Dedifferentiated amniotic fluid mesenchymal stem cell (primary cell): ENCODE data around the gene ELAPOR2.
"Not testable (repeated sequence)": the region's sequence is repeated elsewhere in the genome, so short reads cannot be mapped to it uniquely, and the experiment has no call there.

ENCODE experiments used
- DNase-seq: peaks from one replicate; pipeline ENCODE4 v3.0.0-alpha.2; 2016; ENCODE audit errors: extremely low spot score

Gene ELAPOR2

DNA sequence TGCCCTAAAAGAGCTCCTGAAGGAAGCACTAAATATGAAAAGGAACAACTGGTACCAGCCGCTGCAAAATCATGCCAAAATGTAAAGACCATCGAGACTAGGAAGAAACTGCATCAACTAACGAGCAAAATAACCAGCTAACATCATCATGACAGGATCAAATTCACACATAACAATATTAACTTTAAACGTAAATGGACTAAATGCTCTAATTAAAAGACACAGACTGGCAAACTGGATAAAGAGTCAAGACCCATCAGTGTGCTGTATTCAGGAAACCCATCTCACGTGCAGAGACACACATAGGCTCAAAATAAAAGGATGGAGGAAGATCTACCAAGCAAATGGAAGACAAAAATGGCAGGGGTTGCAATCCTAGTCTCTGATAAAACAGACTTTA lies 17.9 kb downstream of the ELAPOR2 start:
- not testable (repeated sequence) for DNase-seq

DNA sequence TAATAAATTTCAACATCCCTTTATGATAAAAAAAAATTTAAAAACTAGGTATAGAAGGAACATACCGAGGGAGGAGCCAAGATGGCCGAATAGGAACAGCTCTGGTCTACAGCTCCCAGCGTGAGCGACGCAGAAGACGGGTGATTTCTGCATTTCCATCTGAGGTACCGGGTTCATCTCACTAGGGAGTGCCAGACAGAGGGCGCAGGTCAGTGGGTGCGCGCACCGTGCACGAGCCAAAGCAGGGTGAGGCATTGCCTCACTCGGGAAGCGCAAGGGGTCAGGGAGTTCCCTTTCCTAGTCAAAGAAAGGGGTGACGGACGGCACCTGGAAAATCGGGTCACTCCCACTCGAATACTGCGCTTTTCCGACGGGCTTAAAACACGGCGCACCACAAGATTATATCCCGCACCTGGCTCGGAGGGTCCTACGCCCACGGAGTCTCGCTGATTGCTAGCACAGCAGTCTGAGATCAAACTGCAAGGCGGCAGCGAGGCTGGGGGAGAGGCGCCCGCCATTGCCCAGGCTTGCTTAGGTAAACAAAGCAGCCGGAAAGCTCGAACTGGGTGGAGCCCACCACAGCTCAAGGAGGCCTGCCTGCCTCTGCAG lies 19.7 kb downstream of the ELAPOR2 start:
- not testable (repeated sequence) for DNase-seq

DNA sequence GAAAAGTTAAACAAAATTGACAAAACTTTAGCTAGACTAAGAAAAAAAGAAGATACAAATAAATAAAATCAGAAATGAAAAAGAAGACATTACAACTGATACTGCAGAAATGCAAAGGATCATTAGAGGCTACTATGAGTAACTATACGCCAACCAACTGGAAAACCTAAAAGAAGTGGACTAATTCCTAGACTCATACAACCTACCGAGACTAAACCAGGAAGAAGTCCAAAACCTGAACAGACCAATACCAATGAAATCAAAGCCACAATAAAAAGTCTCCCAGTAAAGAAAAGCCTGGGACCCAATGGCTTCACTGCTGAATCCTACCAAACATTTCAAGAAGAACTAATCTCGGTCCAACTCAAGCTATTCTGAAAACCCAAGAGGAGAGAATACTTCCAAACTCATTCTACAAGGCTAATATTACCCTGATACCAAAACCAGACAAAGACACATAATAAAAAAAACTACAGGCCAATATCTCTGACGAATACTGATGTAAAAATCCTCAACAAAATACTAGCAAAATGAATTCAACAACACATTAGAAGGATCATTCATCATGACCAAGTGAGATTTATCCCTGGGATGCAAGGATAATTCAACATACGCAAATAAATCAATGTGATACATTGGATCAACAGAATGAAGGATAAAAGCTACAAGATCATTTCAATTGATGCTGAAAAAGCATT lies 20.3 kb downstream of the ELAPOR2 start:
- no peak for DNase-seq

DNA sequence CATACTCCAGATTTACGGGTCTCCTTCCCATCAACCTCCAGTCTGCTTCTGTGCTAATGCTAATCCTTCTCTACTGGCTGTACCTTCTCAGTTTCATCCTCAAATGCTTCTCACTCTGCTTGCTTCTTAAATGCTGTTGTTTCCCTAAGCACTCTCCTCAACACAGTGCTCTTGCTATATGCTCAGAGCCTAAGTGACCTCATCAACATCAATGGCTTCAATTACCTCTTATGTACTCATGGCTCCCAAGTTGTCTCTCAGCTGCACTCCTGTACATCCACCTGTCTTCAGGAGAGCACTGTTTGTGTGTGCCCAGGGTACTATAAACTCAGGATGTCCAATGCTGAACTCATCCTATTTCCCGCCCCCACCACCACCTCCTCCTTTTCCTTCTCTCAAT lies 22.5 kb downstream of the ELAPOR2 start:
- no peak for DNase-seq

DNA sequence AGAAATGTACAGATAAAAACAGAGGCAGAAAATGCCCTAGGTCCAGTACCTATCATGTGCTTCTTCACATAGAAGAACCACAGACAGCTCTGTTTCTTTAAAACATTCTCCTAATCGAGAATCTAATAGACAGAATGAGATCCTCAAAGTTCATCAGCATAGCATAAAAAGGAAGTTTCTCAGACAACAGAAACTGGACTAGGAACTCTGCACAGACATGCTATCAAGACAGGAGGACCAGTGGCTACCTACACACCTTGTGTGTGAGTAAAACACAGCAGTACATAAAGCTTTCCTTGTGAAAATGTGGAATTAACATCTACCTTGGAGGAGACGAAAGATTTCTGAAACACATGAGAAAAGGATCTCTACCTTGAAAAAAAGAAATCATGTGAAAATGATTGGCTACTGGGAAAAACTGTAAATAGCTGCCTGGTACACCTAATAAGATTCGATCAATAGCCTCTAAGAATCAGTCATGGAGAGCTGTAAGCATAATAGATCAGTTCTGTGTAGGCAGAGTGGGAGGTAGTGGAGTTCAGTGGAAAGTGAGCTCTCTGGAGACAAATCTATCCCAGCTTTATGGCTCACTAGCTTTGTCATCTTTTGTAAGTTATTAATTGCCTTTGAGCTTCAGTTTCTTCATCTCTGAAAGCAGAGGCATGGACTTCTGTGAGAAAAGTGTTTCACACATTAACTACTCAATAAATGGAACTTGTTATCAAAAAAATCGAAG lies 26.7 kb downstream of the ELAPOR2 start:
- DNase-seq: no peak

DNA sequence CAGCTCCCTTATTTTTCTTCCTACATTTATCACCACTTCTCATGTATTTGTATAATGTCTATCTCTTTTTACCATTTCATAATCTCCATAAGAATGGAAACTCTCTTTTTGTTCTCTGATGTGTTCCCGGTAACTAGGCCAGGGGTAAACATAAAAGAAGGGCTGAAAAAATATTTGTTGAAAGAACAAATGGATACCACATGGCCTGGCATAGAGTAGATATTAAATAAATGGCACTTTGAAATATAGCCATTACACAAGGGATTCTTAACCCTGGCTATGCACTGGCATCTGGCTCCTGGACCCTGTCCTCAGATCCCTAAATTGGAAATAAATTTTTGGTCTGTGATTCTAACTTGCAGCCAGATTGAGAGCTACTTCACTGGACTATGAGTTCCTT lies 30.4 kb downstream of the ELAPOR2 start:
- DNase-seq: no peak

DNA sequence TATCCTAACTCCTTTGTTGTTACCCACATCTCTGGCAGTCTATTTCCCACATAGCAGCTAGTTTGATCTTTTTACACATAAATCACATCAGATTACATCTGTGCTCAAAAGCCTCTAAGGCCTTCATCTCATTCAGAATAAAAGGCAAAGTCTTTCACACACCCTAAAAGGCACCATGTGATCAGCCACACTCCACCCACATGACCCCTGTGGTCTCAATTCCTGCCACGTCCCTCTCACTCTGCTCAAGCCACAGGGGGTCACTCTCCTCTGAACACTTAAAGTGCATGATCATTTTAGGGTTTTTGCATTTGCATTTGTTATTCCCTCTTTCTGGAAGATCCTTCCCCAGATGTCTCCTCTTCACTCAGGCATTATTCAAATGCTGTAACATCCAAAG lies 30.8 kb downstream of the ELAPOR2 start:
- DNase-seq: no peak

DNA sequence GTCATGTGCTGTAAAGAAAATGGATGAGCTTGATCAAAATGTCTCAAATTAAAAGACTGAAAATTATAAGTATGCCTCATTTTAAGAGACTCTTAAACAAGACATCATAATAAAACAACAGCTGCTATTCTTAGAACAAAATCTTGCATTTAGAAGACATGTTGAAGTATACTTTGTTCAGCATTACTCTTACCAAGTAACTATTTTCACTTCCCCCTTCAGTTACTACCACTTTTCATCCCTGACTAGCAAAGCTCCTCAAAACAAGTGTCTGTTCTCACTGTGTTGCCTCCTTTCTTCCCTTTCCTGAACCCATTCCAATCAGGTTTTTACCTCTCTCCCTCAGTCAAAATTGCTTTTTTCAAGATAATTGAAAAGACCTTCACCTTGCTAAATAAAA lies 31.6 kb downstream of the ELAPOR2 start:
- DNase-seq: no peak

DNA sequence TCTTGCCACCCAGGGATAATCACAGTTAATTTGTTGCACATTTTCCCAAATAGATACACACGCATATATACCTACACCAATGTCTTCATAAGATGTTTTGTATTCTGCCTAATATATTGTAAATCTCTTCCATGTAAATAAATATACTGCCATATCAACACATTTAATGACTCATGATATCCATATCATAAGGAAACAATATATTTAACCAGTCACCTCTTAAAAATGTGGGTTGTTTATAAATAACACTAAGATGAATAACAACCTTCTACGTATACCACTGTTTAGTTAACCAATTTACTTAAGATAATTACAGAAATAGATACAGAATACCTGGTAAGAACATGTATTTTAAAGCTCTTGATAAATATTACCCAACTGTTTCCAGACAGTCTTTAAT lies 38.2 kb downstream of the ELAPOR2 start:
- no peak for DNase-seq

DNA sequence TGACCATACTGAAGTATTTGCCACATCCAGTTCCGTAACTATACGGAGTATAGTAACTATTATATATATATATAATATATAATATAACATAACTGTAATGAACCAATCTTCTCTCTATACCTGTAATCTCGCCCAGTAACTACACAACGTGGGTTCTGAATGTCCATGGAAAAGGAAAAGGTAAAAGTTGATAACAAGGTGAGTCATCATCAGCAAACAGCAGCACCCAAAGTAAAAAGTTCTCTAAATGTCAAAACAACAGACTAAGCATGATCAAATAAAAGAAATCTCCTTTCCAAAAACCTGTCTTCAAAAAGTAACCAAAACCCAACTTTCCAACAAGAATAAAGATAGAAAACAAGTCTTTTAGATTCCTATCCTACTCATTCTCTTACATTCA lies 42.8 kb downstream of the ELAPOR2 start:
- no peak for DNase-seq

DNA sequence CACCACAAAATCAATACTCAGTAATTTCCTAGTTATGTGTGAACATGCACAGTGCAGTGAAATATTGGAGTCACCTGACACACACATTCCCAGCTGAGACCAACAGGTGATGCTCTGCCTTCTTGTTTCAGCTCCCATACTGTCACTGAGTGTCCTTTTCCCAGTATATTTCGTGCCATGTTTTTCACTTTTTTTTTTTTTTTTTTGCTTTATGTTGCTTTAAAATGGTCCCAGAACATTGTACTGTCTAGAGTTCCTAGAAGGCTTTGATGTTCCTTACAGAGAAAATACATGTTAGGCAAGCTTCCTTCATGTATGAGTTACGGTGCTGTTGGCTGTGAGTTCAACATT lies 45.6 kb downstream of the ELAPOR2 start:
- no peak for DNase-seq

DNA sequence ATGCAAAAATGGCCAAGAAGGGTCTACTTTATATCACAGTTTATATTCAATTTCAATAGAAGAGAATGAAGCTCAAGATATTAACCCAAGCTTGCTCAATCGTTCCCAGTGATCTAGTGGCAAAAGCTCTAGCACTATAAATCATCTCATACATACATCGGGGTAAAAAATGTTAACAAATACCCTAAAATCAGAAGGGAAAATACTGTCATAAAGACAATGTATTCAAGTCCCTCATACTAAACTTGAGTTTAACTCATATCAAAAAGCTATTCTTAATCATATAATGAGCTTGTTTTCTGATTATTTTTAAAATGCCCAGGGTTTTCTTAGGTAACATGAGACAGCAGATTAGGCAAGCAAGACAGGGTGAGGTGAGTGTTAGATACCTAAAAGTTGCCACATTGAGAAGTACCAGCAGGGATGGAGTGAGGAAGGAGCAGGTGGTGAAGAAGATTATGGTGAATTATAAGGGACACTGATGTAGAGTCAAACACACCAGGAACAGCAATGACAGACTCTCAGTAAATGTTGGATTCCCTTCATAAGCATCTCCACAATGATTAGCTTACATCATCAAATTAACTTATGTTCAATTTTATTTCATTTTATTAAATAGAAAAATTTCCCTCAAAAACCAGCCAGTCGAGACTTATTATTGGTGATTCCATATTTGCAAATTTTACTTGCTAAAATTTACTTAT lies 46.2 kb downstream of the ELAPOR2 start:
- DNase-seq: no peak
